ENCODE results near the gene GTPBP10. TPM values are rescaled to one million over a fixed set of nuclear protein-coding genes. Genes with fewer than 3 reads are reported as not detected.

Gene GTPBP10
- total and polyA plus RNA-seq, 2 donors (not counting 1 experiment from before 2014, with no cell fraction given) = 13.4 to 24.7 TPM

GRCh38 chr7:90337106-90337505 lies 9.4 kb upstream of the GTPBP10 start:
- no peaks in the 10 kb centered on the region for H3K9me3 ChIP-seq (ENCODE audit: control insufficient read depth, insufficient read depth, low read depth, low read length)
- DNase-seq (ENCODE audit: low read depth in 2 of 2) = peak in 1 of 2 donors; percentile 55
- H3K27me3 ChIP-seq (ENCODE audit: control insufficient read depth, insufficient read depth, low read length) = no peaks in the 10 kb centered on the region
- H3K4me3 ChIP-seq (replicated peaks in 1 of 4; ENCODE audit: control extremely low read depth in 1 of 4, insufficient read depth in 1 of 4, low read depth in 3 of 4, low read length in 4 of 4) = no peak overlapping the region
- H2AFZ ChIP-seq (ENCODE audit: low read length) = no peak overlapping the region
- H3K79me2 ChIP-seq (ENCODE audit: control insufficient read depth, insufficient read depth, low read length) = no peaks in the 10 kb centered on the region
- H3K9ac ChIP-seq (ENCODE audit: insufficient read depth, low read length) = no peak overlapping the region
- no peak overlapping the region for H3K4me2 ChIP-seq (ENCODE audit: extremely low read depth, insufficient read depth, low read length)
- no peaks in the 10 kb centered on the region for H3K4me1 ChIP-seq (ENCODE audit: control insufficient read depth, extremely low read depth, insufficient read depth, low read length)
- H3K27ac ChIP-seq (ENCODE audit: insufficient read depth, low read length) = no peak overlapping the region
- TF ChIP-seq EZH2 (IDR thresholded peaks at IDR 0.05; ENCODE audit: low read length, missing control alignments) = no peak
- no peak for TF ChIP-seq CTCF (conservative IDR thresholded peaks at IDR 0.05 in 1 of 2, IDR thresholded peaks at IDR 0.05 in 1 of 2; ENCODE audit: low read depth in 1 of 2, low read length in 2 of 2)
- no peaks in the 10 kb centered on the region for H3K36me3 ChIP-seq (ENCODE audit: control insufficient read depth, insufficient read depth, low read length)
- no peaks in the 10 kb centered on the region for H4K20me1 ChIP-seq (ENCODE audit: control insufficient read depth, extremely low read depth, insufficient read depth, low read length)

- Histone ChIP-seq H3K27ac (ENCODE audit: insufficient read depth, low read length) (no peak overlapping the region), H3K79me2 (ENCODE audit: control insufficient read depth, insufficient read depth, low read length) (peaks cover 32% of the 10 kb centered on the region), H3K9ac (ENCODE audit: insufficient read depth, low read length) (no peak overlapping the region), H3K4me2 (ENCODE audit: extremely low read depth, insufficient read depth, low read length) (no peak overlapping the region), H4K20me1 (ENCODE audit: control insufficient read depth, extremely low read depth, insufficient read depth, low read length) (no peaks in the 10 kb centered on the region), H3K4me3 (replicated peaks in 1 of 4; ENCODE audit: control extremely low read depth in 1 of 4, insufficient read depth in 1 of 4, low read depth in 3 of 4, low read length in 4 of 4) (peak overlapping the region in 1 of 4 experiments; percentile 99), H3K36me3 (ENCODE audit: control insufficient read depth, insufficient read depth, low read length) (no peaks in the 10 kb centered on the region), H3K27me3 (ENCODE audit: control insufficient read depth, insufficient read depth, low read length) (no peaks in the 10 kb centered on the region), H3K9me3 (ENCODE audit: control insufficient read depth, insufficient read depth, low read depth, low read length) (no peaks in the 10 kb centered on the region), H3K4me1 (ENCODE audit: control insufficient read depth, extremely low read depth, insufficient read depth, low read length) (no peaks in the 10 kb centered on the region), H2AFZ (ENCODE audit: low read length) (peak overlapping the region; percentile 86)
- no peak for DNase-seq (ENCODE audit: low read depth in 2 of 2)
- TF ChIP-seq CTCF (conservative IDR thresholded peaks at IDR 0.05 in 1 of 2, IDR thresholded peaks at IDR 0.05 in 1 of 2; ENCODE audit: low read depth in 1 of 2, low read length in 2 of 2) (no peak), EZH2 (IDR thresholded peaks at IDR 0.05; ENCODE audit: low read length, missing control alignments) (no peak)
Observed at GRCh38 chr7:90345016-90345415, 1.5 kb upstream of the GTPBP10 start.

GRCh38 chr7:90345595-90346335 lies 751 bp upstream of the GTPBP10 start:
- Histone ChIP-seq H3K9me3 (ENCODE audit: control insufficient read depth, insufficient read depth, low read depth, low read length) (no peaks in the 10 kb centered on the region), H2AFZ (ENCODE audit: low read length) (peak overlapping the region; percentile 86), H3K4me3 (replicated peaks in 1 of 4; ENCODE audit: control extremely low read depth in 1 of 4, insufficient read depth in 1 of 4, low read depth in 3 of 4, low read length in 4 of 4) (peak overlapping the region; percentile 75 to 99 (median 88)), H3K9ac (ENCODE audit: insufficient read depth, low read length) (peak overlapping the region; percentile 46), H3K27ac (ENCODE audit: insufficient read depth, low read length) (peak overlapping the region; percentile 84), H4K20me1 (ENCODE audit: control insufficient read depth, extremely low read depth, insufficient read depth, low read length) (no peaks in the 10 kb centered on the region), H3K27me3 (ENCODE audit: control insufficient read depth, insufficient read depth, low read length) (no peaks in the 10 kb centered on the region), H3K36me3 (ENCODE audit: control insufficient read depth, insufficient read depth, low read length) (no peaks in the 10 kb centered on the region), H3K79me2 (ENCODE audit: control insufficient read depth, insufficient read depth, low read length) (peaks cover 36% of the 10 kb centered on the region), H3K4me2 (ENCODE audit: extremely low read depth, insufficient read depth, low read length) (peak overlapping the region; percentile 80), H3K4me1 (ENCODE audit: control insufficient read depth, extremely low read depth, insufficient read depth, low read length) (no peaks in the 10 kb centered on the region)
- no peak for TF ChIP-seq CTCF (conservative IDR thresholded peaks at IDR 0.05 in 1 of 2, IDR thresholded peaks at IDR 0.05 in 1 of 2; ENCODE audit: low read depth in 1 of 2, low read length in 2 of 2)
- no peak for TF ChIP-seq EZH2 (IDR thresholded peaks at IDR 0.05; ENCODE audit: low read length, missing control alignments)
- DNase-seq (ENCODE audit: low read depth in 2 of 2) = peak; percentile 55 to 74

All from fibroblast of lung (primary cell).